Right lobe of liver (tissue), 4 donors: ENCODE results near the gene SLC29A1.

Experiments used
- POLR2A ChIP-seq: fragments of 450-650 bp; IDR thresholded peaks from one replicate; pipeline ENCODE4 v1.6.1; 2017; ENCODE audit warnings: antibody characterized with exemption, mild to moderate bottlenecking
- TF ChIP-seq, protein P1 (sequence below), 4 donors: fragments of 200-600 bp in 3 of 4; fragments of 450-650 bp in 1 of 4; IDR thresholded peaks; one replicate each; pipeline versions ENCODE4 v1.5.1 to v1.8.0; 2016 to 2022; ENCODE audit warnings: antibody characterized with exemption in 4 of 4, mild to moderate bottlenecking in 2 of 4
- donor health status: DM: no; HTN: no; CAD: no.
- donor health status: DM: no; HTN: no; CAD: no.
- donor health status: DM: no; HTN: yes; CAD: no.

DNA sequence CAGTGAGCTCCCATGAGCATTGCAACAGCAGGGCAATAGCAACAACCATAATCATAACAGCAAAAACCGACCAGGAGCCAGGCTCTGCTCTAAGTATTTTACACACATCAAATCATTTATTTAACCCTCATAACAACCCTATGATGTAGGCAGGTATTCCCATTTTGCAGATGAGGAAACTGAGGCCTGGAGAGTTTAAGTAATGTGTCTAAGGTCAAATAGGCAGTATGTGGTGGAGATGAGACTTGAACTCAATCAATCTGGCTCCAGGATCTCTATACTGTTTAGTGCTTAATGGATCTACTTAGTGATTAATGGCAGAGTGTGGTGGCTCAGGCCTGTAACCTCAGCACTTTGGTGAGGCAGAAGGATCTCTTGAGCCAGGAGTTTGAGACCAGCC is 50.2 kb downstream of the SLC29A1 start:
- TF ChIP-seq, protein P1, sequence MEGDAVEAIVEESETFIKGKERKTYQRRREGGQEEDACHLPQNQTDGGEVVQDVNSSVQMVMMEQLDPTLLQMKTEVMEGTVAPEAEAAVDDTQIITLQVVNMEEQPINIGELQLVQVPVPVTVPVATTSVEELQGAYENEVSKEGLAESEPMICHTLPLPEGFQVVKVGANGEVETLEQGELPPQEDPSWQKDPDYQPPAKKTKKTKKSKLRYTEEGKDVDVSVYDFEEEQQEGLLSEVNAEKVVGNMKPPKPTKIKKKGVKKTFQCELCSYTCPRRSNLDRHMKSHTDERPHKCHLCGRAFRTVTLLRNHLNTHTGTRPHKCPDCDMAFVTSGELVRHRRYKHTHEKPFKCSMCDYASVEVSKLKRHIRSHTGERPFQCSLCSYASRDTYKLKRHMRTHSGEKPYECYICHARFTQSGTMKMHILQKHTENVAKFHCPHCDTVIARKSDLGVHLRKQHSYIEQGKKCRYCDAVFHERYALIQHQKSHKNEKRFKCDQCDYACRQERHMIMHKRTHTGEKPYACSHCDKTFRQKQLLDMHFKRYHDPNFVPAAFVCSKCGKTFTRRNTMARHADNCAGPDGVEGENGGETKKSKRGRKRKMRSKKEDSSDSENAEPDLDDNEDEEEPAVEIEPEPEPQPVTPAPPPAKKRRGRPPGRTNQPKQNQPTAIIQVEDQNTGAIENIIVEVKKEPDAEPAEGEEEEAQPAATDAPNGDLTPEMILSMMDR (IDR thresholded peaks at IDR 0.05), result no peak
- no peak for TF ChIP-seq POLR2A
